Neural progenitor cell (in vitro differentiated cells): ENCODE data around the gene SUMO3. TPM values are rescaled to one million over a fixed set of nuclear protein-coding genes. Genes with fewer than 3 reads are reported as not detected.

Experiments used
- DNase-seq: peaks from one replicate; pipeline ENCODE4 v3.0.0-alpha.2; 2016; ENCODE audit warnings: low spot score
- H2AFZ ChIP-seq: fragments of 200-600 bp; sonication (generic); replicated peaks from 2 replicates; pipeline ENCODE4 v1.6.1; 2016; ENCODE audit warnings: antibody characterized with exemption
- H3F3A ChIP-seq: fragments of 200-600 bp; sonication (generic); 2 replicates; pipeline ENCODE4 v1.6.1; 2016; ENCODE audit warnings: antibody characterized with exemption, low read depth
- H3K27ac ChIP-seq: fragments of 200-600 bp; sonication (generic); 2 replicates; pipeline ENCODE4 v1.5.1; 2016; ENCODE audit warnings: mild to moderate bottlenecking
- H3K27me3 ChIP-seq: fragments of 200-600 bp; sonication (generic); 2 replicates; pipeline ENCODE4 v1.6.1; 2016; ENCODE audit warnings: mild to moderate bottlenecking, moderate library complexity
- H3K36me3 ChIP-seq: fragments of 200-600 bp; sonication (generic); 2 replicates; pipeline ENCODE4 v1.5.1; 2016
- H3K4me1 ChIP-seq: fragments of 200-600 bp; sonication (generic); 2 replicates; pipeline ENCODE4 v1.6.1; 2016; ENCODE audit warnings: mixed run types
- H3K4me2 ChIP-seq: fragments of 200-600 bp; sonication (generic); 2 replicates; pipeline ENCODE4 v1.6.1; 2016
- H3K4me3 ChIP-seq: fragments of 200-600 bp; sonication (generic); 2 replicates; pipeline ENCODE4 v1.5.1; 2016
- H3K79me2 ChIP-seq: fragments of 200-600 bp; sonication (generic); 2 replicates; pipeline ENCODE4 v1.6.1; 2016; ENCODE audit warnings: low read depth
- H3K9ac ChIP-seq: fragments of 200-600 bp; sonication (generic); 2 replicates; pipeline ENCODE4 v1.6.1; 2016
- H3K9me3 ChIP-seq: fragments of 200-600 bp; sonication (generic); 2 replicates; pipeline ENCODE4 v1.5.1; 2016; ENCODE audit warnings: low read depth
- H4K20me1 ChIP-seq: fragments of 200-600 bp; sonication (generic); 2 replicates; pipeline ENCODE4 v1.6.1; 2016; ENCODE audit warnings: low read depth
- H3K27ac Mint-ChIP-seq: 3 replicates; pipeline ENCODE4 v1.8.0; 2021; ENCODE audit warnings: mixed read lengths
- H3K27me3 Mint-ChIP-seq: 2 replicates; pipeline ENCODE4 v1.8.0; 2022; ENCODE audit warnings: low read depth, mild to moderate bottlenecking, inconsistent platforms, moderate library complexity, mixed read lengths; ENCODE audit not compliant: insufficient read depth
- H3K36me3 Mint-ChIP-seq: 3 replicates; pipeline ENCODE4 v1.8.0; 2021; ENCODE audit warnings: mixed read lengths
- H3K4me1 Mint-ChIP-seq: 3 replicates; pipeline ENCODE4 v1.8.0; 2021; ENCODE audit warnings: mixed read lengths
- H3K4me3 Mint-ChIP-seq: 3 replicates; pipeline ENCODE4 v1.8.0; 2021; ENCODE audit warnings: mild to moderate bottlenecking, moderate library complexity, mixed read lengths
- H3K9me3 Mint-ChIP-seq: 3 replicates; pipeline ENCODE4 v1.8.0; 2020; ENCODE audit warnings: mixed read lengths
- EZH2 ChIP-seq: fragments of 200-600 bp; sonication (generic); IDR thresholded peaks from 2 replicates; pipeline ENCODE4 v1.6.1; 2017; ENCODE audit warnings: antibody characterized with exemption, mild to moderate bottlenecking, moderate library complexity
- EZH2phosphoT487 ChIP-seq: fragments of 200-600 bp; sonication (generic); IDR thresholded peaks from 2 replicates; pipeline ENCODE4 v1.6.1; 2017; ENCODE audit warnings: antibody characterized with exemption
- total RNA-seq: library from RNA; depleted of rRNA; stranded (reverse); fragments of >200 nt; gene quantifications from 2 replicates; pipeline ENCODE4 v1.2.3, GENCODE V29; 2015; ENCODE audit warnings: low replicate concordance
- TF ChIP-seq, protein P1 (sequence below): fragments of 200-600 bp; sonication (generic); IDR thresholded peaks from 2 replicates; pipeline ENCODE4 v1.5.1; 2017; ENCODE audit warnings: antibody characterized with exemption, mild to moderate bottlenecking

Gene SUMO3
- total RNA-seq, 1 donor from 2014 or later, result 135 TPM

DNA sequence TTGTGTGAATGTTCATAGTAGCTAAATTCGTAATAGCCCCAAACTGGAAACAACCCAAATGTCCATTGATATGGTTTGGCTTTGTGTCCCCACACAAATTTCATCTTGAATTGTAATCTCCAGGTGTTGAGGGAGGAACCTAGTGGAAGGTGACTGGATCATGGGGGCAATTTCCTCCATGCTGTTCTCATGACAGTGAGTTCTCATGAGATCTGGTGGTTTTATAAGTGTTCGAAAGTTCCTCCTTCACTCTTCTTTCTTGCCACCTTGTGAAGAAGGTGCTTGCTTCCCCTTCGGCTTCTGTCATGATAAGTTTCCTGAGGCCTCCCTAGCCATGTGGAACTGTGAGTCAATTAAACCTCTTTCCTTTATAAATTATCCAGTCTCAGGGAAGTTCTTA, 27.5 kb downstream of the SUMO3 start:
- Histone ChIP-seq H3K4me1 (no peaks in the 10 kb centered on the region), H3K4me3 (no peak overlapping the region), H3K9ac (no peak overlapping the region), H3K79me2 (peaks cover 96% of the 10 kb centered on the region), H3K27ac (no peak overlapping the region), H4K20me1 (peaks cover 9% of the 10 kb centered on the region), H3K36me3 (peaks cover 4% of the 10 kb centered on the region), H3F3A (peaks cover 8% of the 10 kb centered on the region), H3K9me3 (no peaks in the 10 kb centered on the region), H3K27me3 (no peaks in the 10 kb centered on the region), H3K4me2 (no peak overlapping the region), H2AFZ (no peak overlapping the region)
- Mint-ChIP-seq H3K4me1 (no peaks in the 10 kb centered on the region), H3K9me3 (no peaks in the 10 kb centered on the region), H3K4me3 (no peak overlapping the region), H3K36me3 (peaks cover 26% of the 10 kb centered on the region), H3K27me3 (no peaks in the 10 kb centered on the region), H3K27ac (no peak overlapping the region)
- DNase-seq, result no peak
- TF ChIP-seq EZH2 (no peak), EZH2phosphoT487 (no peak)
- TF ChIP-seq, protein P1, sequence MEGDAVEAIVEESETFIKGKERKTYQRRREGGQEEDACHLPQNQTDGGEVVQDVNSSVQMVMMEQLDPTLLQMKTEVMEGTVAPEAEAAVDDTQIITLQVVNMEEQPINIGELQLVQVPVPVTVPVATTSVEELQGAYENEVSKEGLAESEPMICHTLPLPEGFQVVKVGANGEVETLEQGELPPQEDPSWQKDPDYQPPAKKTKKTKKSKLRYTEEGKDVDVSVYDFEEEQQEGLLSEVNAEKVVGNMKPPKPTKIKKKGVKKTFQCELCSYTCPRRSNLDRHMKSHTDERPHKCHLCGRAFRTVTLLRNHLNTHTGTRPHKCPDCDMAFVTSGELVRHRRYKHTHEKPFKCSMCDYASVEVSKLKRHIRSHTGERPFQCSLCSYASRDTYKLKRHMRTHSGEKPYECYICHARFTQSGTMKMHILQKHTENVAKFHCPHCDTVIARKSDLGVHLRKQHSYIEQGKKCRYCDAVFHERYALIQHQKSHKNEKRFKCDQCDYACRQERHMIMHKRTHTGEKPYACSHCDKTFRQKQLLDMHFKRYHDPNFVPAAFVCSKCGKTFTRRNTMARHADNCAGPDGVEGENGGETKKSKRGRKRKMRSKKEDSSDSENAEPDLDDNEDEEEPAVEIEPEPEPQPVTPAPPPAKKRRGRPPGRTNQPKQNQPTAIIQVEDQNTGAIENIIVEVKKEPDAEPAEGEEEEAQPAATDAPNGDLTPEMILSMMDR, result no peak

DNA sequence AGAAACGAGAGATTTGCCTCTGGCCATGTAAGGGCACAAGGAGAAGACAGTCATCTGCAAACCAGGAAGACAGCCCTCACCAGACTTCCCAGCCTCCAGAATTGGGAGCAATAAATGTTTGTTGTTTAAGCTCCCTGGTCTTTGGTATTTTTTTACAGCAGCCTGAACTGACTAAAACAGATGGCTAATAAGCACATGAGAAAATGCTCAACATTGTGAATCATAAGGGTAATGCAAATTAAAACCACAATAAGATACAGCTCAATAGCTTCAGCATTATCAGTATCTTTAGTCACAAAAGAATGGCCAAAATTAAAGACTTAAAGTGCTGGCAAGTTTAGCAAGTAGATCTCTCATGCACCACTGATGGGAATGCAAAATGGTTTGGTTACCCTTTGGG, 28.0 kb downstream of the SUMO3 start:
- no peak for DNase-seq
- Mint-ChIP-seq H3K36me3 (peaks cover 28% of the 10 kb centered on the region), H3K27ac (no peak overlapping the region), H3K9me3 (no peaks in the 10 kb centered on the region), H3K4me3 (no peak overlapping the region), H3K27me3 (no peaks in the 10 kb centered on the region), H3K4me1 (no peaks in the 10 kb centered on the region)
- no peaks in the 10 kb centered on the region for H3K27me3 ChIP-seq
- no peaks in the 10 kb centered on the region for H3K4me1 ChIP-seq
- no peaks in the 10 kb centered on the region for H3K9me3 ChIP-seq
- no peak overlapping the region for H3K27ac ChIP-seq
- peaks cover 9% of the 10 kb centered on the region for H4K20me1 ChIP-seq
- H3K36me3 ChIP-seq, result peaks cover 4% of the 10 kb centered on the region
- no peak overlapping the region for H3K4me3 ChIP-seq
- H2AFZ ChIP-seq, result no peak overlapping the region
- H3F3A ChIP-seq, result peaks cover 8% of the 10 kb centered on the region
- no peak overlapping the region for H3K9ac ChIP-seq
- no peak overlapping the region for H3K4me2 ChIP-seq
- TF ChIP-seq, protein P1, result no peak
- TF ChIP-seq EZH2phosphoT487 (no peak), EZH2 (no peak)
- peaks cover 96% of the 10 kb centered on the region for H3K79me2 ChIP-seq

DNA sequence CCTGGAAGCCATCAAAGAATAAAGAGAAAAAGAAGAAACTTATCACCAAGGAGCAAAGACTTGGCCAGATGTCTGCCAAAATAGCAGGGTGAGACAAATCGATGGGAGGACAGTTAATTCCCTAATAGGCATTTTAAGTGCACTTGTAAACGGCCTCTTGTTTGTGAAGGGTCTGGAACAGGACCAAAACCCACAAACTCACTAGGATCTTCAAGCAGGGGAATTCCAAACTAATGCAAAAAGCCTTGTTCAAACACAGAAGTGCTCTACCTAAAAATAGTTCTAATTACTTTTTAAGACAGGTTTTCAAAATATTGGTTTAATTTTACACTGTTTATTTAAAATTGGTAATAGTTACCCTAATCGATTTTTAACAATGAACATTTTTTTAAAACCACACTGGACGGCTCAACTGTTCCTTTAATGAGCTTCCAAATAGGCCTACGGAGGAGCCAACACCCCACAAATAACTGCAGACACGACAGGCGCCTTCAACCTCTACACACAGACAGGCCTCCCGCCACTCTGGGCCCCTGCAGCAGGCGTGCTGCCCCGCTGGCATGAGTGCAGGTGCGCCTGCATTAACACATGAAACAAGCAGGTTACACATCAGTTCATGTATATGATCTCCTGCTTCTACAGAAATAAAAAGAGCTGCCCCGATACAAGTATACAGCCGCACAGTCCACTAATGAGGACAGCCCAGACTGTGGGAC, 32.1 kb downstream of the SUMO3 start:
- Histone ChIP-seq H3K4me1 (no peaks in the 10 kb centered on the region), H3K27me3 (no peaks in the 10 kb centered on the region), H3K9ac (no peak overlapping the region), H3K4me2 (no peak overlapping the region), H3K4me3 (no peak overlapping the region), H2AFZ (no peak overlapping the region), H3K9me3 (no peaks in the 10 kb centered on the region), H3F3A (no peaks in the 10 kb centered on the region), H3K27ac (no peak overlapping the region), H4K20me1 (no peaks in the 10 kb centered on the region), H3K36me3 (peaks cover 8% of the 10 kb centered on the region), H3K79me2 (peaks cover 95% of the 10 kb centered on the region)
- peaks cover 2% of the 10 kb centered on the region for H3K27me3 Mint-ChIP-seq
- H3K9me3 Mint-ChIP-seq, result no peaks in the 10 kb centered on the region
- no peak overlapping the region for H3K4me3 Mint-ChIP-seq
- TF ChIP-seq EZH2phosphoT487 (no peak), EZH2 (no peak)
- TF ChIP-seq, protein P1, result no peak
- no peak overlapping the region for H3K27ac Mint-ChIP-seq
- H3K36me3 Mint-ChIP-seq, result peaks cover 29% of the 10 kb centered on the region
- no peak for DNase-seq
- H3K4me1 Mint-ChIP-seq, result no peaks in the 10 kb centered on the region
